Measurements from ENCODE around the gene TAP2.

Gene TAP2

DNA sequence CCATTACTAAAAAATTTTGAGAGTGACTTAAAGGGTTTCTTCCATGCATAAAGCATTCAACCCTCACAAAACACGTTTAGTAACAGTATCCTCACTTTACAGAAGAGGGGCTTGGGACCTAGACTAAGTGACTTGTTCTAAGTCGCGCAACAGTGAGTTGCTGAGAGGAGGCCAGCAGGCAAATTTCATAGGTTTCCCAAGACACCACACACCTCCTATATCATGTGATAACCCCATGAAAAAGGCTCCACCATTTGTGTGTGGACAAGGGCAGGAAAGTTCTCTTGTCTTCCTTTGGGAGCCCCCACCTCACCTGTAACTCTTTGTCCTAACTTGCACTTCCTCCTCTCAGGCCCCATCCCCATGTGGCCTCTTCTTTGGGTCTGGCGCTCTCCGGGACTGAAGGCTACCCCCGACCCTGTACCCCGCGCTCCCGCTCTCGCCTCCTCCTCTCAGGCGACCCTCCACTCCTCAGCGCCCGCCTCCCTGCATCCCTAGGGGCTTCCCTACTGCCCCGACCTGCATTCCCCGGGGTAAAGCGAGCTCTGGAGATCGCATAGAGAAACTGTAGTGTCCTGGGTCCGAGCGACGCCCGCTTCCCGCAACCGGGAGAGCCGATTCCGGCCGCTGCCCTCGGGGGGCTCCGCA is 4.9 kb upstream of the TAP2 start:
- TF ChIP-seq, protein P1, sequence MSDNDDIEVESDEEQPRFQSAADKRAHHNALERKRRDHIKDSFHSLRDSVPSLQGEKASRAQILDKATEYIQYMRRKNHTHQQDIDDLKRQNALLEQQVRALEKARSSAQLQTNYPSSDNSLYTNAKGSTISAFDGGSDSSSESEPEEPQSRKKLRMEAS (IDR thresholded peaks at IDR 0.05), result no peak
- TF ChIP-seq CEBPB (IDR thresholded peaks at IDR 0.05) (no peak), TAF1 (IDR thresholded peaks at IDR 0.05; ENCODE audit: low read depth) (no peak), NFIC (IDR thresholded peaks at IDR 0.05) (no peak), ZBTB7A (IDR thresholded peaks at IDR 0.05; ENCODE audit: low read depth) (no peak), CREB1 (IDR thresholded peaks at IDR 0.05; ENCODE audit: low read depth) (no peak), EGR1 (IDR thresholded peaks at IDR 0.05) (no peak), FOXM1 (IDR thresholded peaks at IDR 0.05; ENCODE audit: borderline replicate concordance, low read depth) (no peak), EP300 (IDR thresholded peaks at IDR 0.05; ENCODE audit: borderline replicate concordance) (no peak), TCF12 (IDR thresholded peaks at IDR 0.05; ENCODE audit: low read depth) (no peak), TEAD4 (IDR thresholded peaks at IDR 0.05) (no peak), RAD21 (IDR thresholded peaks at IDR 0.05; ENCODE audit: low read depth) (no peak), YY1 (IDR thresholded peaks at IDR 0.05; ENCODE audit: low read depth) (no peak)
- TF ChIP-seq, protein P2, sequence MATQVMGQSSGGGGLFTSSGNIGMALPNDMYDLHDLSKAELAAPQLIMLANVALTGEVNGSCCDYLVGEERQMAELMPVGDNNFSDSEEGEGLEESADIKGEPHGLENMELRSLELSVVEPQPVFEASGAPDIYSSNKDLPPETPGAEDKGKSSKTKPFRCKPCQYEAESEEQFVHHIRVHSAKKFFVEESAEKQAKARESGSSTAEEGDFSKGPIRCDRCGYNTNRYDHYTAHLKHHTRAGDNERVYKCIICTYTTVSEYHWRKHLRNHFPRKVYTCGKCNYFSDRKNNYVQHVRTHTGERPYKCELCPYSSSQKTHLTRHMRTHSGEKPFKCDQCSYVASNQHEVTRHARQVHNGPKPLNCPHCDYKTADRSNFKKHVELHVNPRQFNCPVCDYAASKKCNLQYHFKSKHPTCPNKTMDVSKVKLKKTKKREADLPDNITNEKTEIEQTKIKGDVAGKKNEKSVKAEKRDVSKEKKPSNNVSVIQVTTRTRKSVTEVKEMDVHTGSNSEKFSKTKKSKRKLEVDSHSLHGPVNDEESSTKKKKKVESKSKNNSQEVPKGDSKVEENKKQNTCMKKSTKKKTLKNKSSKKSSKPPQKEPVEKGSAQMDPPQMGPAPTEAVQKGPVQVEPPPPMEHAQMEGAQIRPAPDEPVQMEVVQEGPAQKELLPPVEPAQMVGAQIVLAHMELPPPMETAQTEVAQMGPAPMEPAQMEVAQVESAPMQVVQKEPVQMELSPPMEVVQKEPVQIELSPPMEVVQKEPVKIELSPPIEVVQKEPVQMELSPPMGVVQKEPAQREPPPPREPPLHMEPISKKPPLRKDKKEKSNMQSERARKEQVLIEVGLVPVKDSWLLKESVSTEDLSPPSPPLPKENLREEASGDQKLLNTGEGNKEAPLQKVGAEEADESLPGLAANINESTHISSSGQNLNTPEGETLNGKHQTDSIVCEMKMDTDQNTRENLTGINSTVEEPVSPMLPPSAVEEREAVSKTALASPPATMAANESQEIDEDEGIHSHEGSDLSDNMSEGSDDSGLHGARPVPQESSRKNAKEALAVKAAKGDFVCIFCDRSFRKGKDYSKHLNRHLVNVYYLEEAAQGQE (IDR thresholded peaks at IDR 0.05; ENCODE audit: low read depth), result no peak
- TF ChIP-seq, protein P3, sequence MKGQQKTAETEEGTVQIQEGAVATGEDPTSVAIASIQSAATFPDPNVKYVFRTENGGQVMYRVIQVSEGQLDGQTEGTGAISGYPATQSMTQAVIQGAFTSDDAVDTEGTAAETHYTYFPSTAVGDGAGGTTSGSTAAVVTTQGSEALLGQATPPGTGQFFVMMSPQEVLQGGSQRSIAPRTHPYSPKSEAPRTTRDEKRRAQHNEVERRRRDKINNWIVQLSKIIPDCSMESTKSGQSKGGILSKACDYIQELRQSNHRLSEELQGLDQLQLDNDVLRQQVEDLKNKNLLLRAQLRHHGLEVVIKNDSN (IDR thresholded peaks at IDR 0.05), result no peak

DNA sequence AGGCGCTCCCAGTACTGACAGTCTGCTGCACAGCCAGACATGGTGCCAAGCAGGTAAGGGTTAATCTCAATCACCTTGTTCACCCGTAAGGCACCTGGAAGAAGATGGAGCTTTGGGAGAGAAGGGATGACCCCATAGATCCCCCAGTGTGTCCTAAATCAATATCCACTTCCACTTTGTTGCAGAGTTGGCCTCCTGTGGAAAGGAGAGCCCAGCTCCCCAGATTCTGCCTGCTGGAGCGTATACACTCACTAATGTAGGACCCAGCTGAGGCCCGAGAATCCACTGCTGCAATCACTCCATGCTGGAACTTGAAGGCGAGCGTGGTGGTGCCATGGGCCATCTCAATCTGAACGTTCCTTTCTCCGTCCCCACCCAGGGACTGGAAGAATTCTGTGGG is 4.2 kb upstream of the TAP2 start:
- TF ChIP-seq TEAD4 (IDR thresholded peaks at IDR 0.05), result no peak
- TF ChIP-seq CREB1 (IDR thresholded peaks at IDR 0.05; ENCODE audit: low read depth), result no peak
- no peak for TF ChIP-seq YY1 (IDR thresholded peaks at IDR 0.05; ENCODE audit: low read depth)
- no peak for TF ChIP-seq CEBPB (IDR thresholded peaks at IDR 0.05)
- no peak for TF ChIP-seq TAF1 (IDR thresholded peaks at IDR 0.05; ENCODE audit: low read depth)
- TF ChIP-seq FOXM1 (IDR thresholded peaks at IDR 0.05; ENCODE audit: borderline replicate concordance, low read depth), result no peak
- TF ChIP-seq, protein P1 (IDR thresholded peaks at IDR 0.05), result no peak
- TF ChIP-seq RAD21 (IDR thresholded peaks at IDR 0.05; ENCODE audit: low read depth), result no peak
- TF ChIP-seq TCF12 (IDR thresholded peaks at IDR 0.05; ENCODE audit: low read depth), result no peak
- TF ChIP-seq, protein P2 (IDR thresholded peaks at IDR 0.05; ENCODE audit: low read depth), result no peak
- TF ChIP-seq ZBTB7A (IDR thresholded peaks at IDR 0.05; ENCODE audit: low read depth), result no peak
- TF ChIP-seq EGR1 (IDR thresholded peaks at IDR 0.05), result no peak
- TF ChIP-seq, protein P3 (IDR thresholded peaks at IDR 0.05), result no peak
- no peak for TF ChIP-seq NFIC (IDR thresholded peaks at IDR 0.05)

DNA sequence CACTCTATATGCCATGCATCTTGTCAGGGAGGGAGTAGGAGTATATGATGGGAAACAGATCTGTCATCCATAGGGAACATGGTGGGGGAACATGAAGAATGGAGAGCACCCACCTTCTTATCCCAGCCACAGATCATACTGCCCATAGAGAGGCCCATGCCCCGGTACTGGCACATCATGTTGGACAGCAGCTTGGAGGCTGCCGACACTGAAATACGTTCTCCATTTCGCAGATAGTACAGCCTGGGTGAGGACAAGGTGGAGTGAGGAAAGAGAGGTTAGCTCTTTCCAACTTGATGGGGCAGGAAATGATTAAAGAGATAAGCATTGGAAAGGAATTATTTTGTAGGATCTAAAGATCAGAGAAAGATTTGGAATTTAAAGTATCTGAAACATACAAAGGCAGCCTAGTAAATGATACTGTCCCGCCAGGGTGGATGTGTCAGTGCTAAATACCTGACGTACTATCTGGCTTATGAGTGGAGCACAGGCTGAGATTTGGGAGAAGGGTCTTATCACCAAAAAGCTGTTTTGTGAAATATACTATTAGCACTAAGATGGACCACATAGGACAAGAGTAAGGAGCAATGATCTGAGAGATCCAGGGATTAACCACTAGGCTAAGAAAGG is 3.6 kb upstream of the TAP2 start:
- TF ChIP-seq, protein P2 (IDR thresholded peaks at IDR 0.05; ENCODE audit: low read depth), result no peak
- no peak for TF ChIP-seq YY1 (IDR thresholded peaks at IDR 0.05; ENCODE audit: low read depth)
- no peak for TF ChIP-seq TCF12 (IDR thresholded peaks at IDR 0.05; ENCODE audit: low read depth)
- TF ChIP-seq EGR1 (IDR thresholded peaks at IDR 0.05), result no peak

DNA sequence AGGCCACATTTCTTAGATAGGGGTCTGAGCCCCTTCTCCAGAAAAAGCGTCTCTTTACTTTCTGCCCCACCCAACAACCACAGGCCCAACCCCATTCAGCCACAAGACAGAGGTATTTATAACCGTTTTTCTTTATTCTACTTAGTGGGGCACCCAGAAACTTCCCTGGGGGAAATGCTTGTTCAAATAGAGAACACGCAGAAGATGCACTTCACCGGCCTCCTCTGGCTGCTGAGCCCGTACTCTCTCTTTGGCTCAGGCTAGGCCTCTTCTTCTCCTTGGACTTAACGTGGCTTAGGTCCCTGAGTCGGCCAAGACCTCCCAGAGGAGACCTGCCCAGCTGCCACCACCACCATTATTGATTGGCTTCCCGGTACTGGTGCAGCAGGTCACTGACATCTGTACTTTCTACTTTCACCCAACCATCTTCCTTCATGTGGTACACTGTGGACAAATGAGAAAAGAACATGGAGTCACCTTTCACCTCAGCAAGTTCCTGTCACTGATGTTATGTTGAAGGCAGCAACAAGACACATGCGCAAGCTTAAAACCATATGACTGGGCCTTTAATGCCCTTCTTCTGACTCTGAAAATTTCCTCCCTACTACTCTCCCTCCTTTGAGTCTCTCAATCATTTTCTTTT is 2.2 kb upstream of the TAP2 start:
- TF ChIP-seq FOXM1 (IDR thresholded peaks at IDR 0.05; ENCODE audit: borderline replicate concordance, low read depth), result no peak
- TF ChIP-seq YY1 (IDR thresholded peaks at IDR 0.05; ENCODE audit: low read depth), result no peak
- no peak for TF ChIP-seq TEAD4 (IDR thresholded peaks at IDR 0.05)
- TF ChIP-seq EP300 (IDR thresholded peaks at IDR 0.05; ENCODE audit: borderline replicate concordance), result no peak
- no peak for TF ChIP-seq EGR1 (IDR thresholded peaks at IDR 0.05)
- no peak for TF ChIP-seq TCF12 (IDR thresholded peaks at IDR 0.05; ENCODE audit: low read depth)
- TF ChIP-seq, protein P1 (IDR thresholded peaks at IDR 0.05), result no peak
- TF ChIP-seq, protein P2 (IDR thresholded peaks at IDR 0.05; ENCODE audit: low read depth), result no peak
- TF ChIP-seq NFIC (IDR thresholded peaks at IDR 0.05), result no peak
- no peak for TF ChIP-seq ZBTB7A (IDR thresholded peaks at IDR 0.05; ENCODE audit: low read depth)
- no peak for TF ChIP-seq RAD21 (IDR thresholded peaks at IDR 0.05; ENCODE audit: low read depth)
- TF ChIP-seq, protein P3 (IDR thresholded peaks at IDR 0.05), result no peak
- TF ChIP-seq TAF1 (IDR thresholded peaks at IDR 0.05; ENCODE audit: low read depth), result no peak
- no peak for TF ChIP-seq CEBPB (IDR thresholded peaks at IDR 0.05)
- no peak for TF ChIP-seq CREB1 (IDR thresholded peaks at IDR 0.05; ENCODE audit: low read depth)
